Measurements from ENCODE around the gene KIDINS220. TPM values are rescaled to one million over a fixed set of nuclear protein-coding genes. Genes with fewer than 3 reads are reported as not detected.

The KIDINS220 gene
- total and polyA plus RNA-seq, 2 experiments from 2014 or later: 24.2 to 77.5 TPM

- no peaks in the 10 kb centered on the region for H3K9me2 ChIP-seq (replicated peaks; ENCODE audit: insufficient read depth)
- H4K20me1 ChIP-seq (ENCODE audit: insufficient read depth, poor library complexity, severe bottlenecking): peaks cover 20% of the 10 kb centered on the region
- WGBS (ENCODE audit: low lambda C conversion rate, missing lambda C conversion rate): 2% methylated on average over 3 of the region's 3 CpGs
- no peak overlapping the region for H2AFZ ChIP-seq
- peak overlapping the region; percentile 68 for H3K4me3 ChIP-seq
- no peaks in the 10 kb centered on the region for H3K36me3 ChIP-seq (replicated peaks; ENCODE audit: insufficient read depth, low read depth)
- H3K4me1 ChIP-seq (ENCODE audit: insufficient read depth): peaks cover 6% of the 10 kb centered on the region
- TF ChIP-seq EZH2phosphoT487 (IDR thresholded peaks at IDR 0.05; ENCODE audit: low read depth, severe bottlenecking, unreplicated experiment) (no peak), EZH2 (IDR thresholded peaks at IDR 0.05; ENCODE audit: borderline replicate concordance) (no peak), CTCF (IDR thresholded peaks at IDR 0.05; ENCODE audit: poor library complexity) (no peak)
- H3K79me2 ChIP-seq: peaks cover 43% of the 10 kb centered on the region
- no peaks in the 10 kb centered on the region for H3K9me3 ChIP-seq (ENCODE audit: low read depth)
- peak overlapping the region; percentile 85 for H3K4me2 ChIP-seq
- peak overlapping the region; percentile 97 for H3K27ac ChIP-seq
- no peaks in the 10 kb centered on the region for H3K27me3 ChIP-seq
- DNase-seq (ENCODE audit: low spot score): no peak
Measured at GRCh38 chr2:8684540-8684877, 152.9 kb downstream of the KIDINS220 start.

- H3K27ac ChIP-seq: peak overlapping the region; percentile 97
- 1% methylated on average over 30 of the region's 30 CpGs for WGBS (ENCODE audit: low lambda C conversion rate, missing lambda C conversion rate)
- no peaks in the 10 kb centered on the region for H3K27me3 ChIP-seq
- TF ChIP-seq EZH2 (IDR thresholded peaks at IDR 0.05; ENCODE audit: borderline replicate concordance) (no peak), EZH2phosphoT487 (IDR thresholded peaks at IDR 0.05; ENCODE audit: low read depth, severe bottlenecking, unreplicated experiment) (no peak), CTCF (IDR thresholded peaks at IDR 0.05; ENCODE audit: poor library complexity) (no peak)
- H3K9me2 ChIP-seq (replicated peaks; ENCODE audit: insufficient read depth): no peaks in the 10 kb centered on the region
- H3K4me1 ChIP-seq (ENCODE audit: insufficient read depth): peaks cover 10% of the 10 kb centered on the region
- H3K4me2 ChIP-seq: peak overlapping the region; percentile 85
- H3K9me3 ChIP-seq (ENCODE audit: low read depth): no peaks in the 10 kb centered on the region
- peak overlapping the region; percentile 68 for H3K4me3 ChIP-seq
- no peak overlapping the region for H2AFZ ChIP-seq
- DNase-seq (ENCODE audit: low spot score): peak; percentile 49
- H3K36me3 ChIP-seq (replicated peaks; ENCODE audit: insufficient read depth, low read depth): no peaks in the 10 kb centered on the region
- H4K20me1 ChIP-seq (ENCODE audit: insufficient read depth, poor library complexity, severe bottlenecking): peaks cover 20% of the 10 kb centered on the region
- H3K79me2 ChIP-seq: peaks cover 43% of the 10 kb centered on the region
Measured at GRCh38 chr2:8682719-8683667, 154.4 kb downstream of the KIDINS220 start.

GRCh38 chr2:8681786-8682692 is 155.4 kb downstream of the KIDINS220 start, which contains the start of gene ID2:
TSS of gene ID2 (plus strand) at chr2:8682056. CDS start at chr2:8682166, 110 bp downstream.
- Histone ChIP-seq H3K27me3 (no peaks in the 10 kb centered on the region), H3K4me3 (peak within 1 kb of the TSS; percentile 68), H3K36me3 (replicated peaks; ENCODE audit: insufficient read depth, low read depth) (no peaks in the 10 kb centered on the region), H3K9me2 (replicated peaks; ENCODE audit: insufficient read depth) (no peaks in the 10 kb centered on the region), H4K20me1 (ENCODE audit: insufficient read depth, poor library complexity, severe bottlenecking) (peaks cover 20% of the 10 kb centered on the region), H3K4me2 (peak within 1 kb of the TSS; percentile 85), H3K9me3 (ENCODE audit: low read depth) (no peaks in the 10 kb centered on the region), H2AFZ (peak within 1 kb of the TSS; percentile 1), H3K4me1 (ENCODE audit: insufficient read depth) (peaks cover 20% of the 10 kb centered on the region), H3K27ac (peak within 1 kb of the TSS; percentile 100), H3K79me2 (peaks cover 39% of the 10 kb centered on the region)
- TF ChIP-seq EZH2phosphoT487 (IDR thresholded peaks at IDR 0.05; ENCODE audit: low read depth, severe bottlenecking, unreplicated experiment): no peak
- no peak for TF ChIP-seq EZH2 (IDR thresholded peaks at IDR 0.05; ENCODE audit: borderline replicate concordance)
- TF ChIP-seq CTCF (IDR thresholded peaks at IDR 0.05; ENCODE audit: poor library complexity): no peak
- under 1% methylated on average over 56 of the region's 70 CpGs for WGBS (ENCODE audit: low lambda C conversion rate, missing lambda C conversion rate)
- peak; percentile 100 for DNase-seq (ENCODE audit: low spot score)
